ENCODE measurements around the gene HAS3. TPM values are rescaled to one million over a fixed set of nuclear protein-coding genes. Genes with fewer than 3 reads are reported as not detected.

Gene HAS3
- total RNA-seq, 1 donor from 2014 or later = 2.7 TPM

DNA sequence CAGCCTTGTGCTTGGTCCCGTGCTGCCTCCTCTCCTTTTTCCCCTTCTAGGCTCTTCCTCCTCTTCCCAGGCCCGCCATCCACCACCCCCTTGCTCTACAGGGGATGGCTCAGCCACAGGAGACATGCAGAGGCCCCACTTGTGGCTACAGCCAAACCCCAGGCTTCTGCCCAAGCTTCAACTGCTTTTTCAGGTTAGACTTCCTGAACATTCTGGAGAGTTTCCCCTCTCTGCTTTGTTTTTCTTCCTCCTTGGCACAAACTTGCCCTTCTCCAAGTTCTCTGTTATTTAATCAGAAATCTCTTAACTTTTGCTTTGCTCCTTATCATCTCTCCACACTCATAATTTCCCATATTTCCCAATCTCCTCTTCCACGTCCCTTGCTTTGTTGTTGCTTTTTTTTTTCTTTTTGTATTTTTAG, 18.3 kb upstream of the HAS3 start:
- DNase-seq (ENCODE audit: low spot score) (no peak), ATAC-seq (no peak)
- intact Hi-C loops (cut with DNase I) = no loop called here

DNA sequence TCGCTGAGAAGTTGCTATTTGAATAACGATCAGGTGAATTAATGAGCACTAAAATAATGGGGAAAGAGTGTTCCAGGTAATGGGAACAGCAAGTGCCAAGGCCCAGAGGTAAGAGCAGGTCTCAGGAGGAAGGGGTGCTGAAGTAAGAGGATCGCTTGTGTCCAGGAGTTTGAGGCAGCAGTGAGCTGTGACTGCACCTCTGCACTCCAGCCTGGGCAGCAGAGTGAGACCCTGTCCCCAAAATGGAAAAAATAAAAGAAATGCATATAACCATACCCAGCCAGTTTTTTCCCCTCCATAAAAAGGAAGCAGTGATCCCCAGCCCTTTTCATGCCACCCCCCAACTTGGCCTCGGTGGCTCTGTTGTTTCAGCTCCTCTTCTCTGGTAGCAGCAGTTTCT, 16.8 kb upstream of the HAS3 start:
- DNase-seq (ENCODE audit: low spot score) (no peak), ATAC-seq (no peak)
- intact Hi-C loops (cut with DNase I) = no loop called here

DNA sequence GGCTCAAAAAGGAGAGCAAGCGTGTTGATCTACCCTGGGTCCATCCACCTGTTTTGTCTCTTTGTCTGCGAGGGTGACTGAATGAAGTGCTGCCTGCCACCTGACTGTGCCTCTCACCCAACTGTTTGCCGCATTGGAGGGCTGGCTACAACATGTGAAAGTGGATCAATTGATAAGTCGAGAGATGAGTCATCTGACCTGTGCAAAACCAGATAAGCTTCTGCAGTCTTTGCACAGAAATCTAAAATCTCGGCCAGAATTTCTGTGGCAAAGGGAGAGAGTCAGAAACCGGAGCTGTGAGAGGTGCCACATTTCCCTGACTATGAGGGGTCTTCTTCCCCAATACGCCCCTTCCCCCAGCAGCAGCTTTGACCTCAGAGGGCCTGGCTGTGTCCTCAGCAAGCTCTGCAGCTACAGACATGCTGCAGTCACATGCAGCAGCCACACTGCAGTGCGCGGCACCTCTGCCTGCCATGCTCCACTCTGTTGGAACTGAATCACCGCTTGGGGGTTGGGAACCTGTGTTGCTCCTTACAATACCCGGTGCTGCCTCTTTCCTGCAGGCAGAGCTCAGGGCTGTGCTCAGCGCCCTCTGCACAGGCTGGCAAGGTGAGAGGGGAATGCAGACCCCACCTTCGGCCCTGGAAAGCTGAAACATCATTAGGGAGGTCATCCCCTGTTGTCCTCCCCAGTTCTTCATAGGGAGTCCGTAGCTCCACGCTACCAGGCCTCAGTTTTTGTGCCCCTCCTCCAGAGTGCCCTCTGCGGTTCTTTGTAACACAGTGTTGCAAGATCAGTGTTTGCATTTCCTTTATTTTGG, 16.2 kb upstream of the HAS3 start:
- DNase-seq (ENCODE audit: low spot score) (no peak), ATAC-seq (no peak)
- intact Hi-C loops (cut with DNase I) = no loop called here

DNA sequence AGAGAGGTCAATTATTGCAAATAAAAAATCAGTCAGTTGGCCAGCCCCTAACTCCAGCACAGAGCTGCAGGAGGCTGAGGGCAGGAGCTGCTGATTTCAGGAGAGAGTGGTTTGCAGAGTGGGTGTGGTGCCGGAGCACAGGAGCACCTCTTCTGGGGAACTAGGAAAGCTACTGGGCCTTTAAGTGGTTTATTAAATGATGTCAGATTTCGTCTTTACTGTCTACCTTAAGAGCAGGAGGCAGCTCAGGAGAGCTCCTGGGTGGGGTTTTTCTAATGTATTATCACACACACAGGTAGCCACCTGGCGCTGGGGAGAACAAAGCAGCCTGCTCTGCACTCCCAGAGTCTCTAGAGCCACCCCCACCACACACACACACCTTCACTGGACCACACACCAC, 11.5 kb upstream of the HAS3 start:
- DNase-seq (ENCODE audit: low spot score) = no peak

DNA sequence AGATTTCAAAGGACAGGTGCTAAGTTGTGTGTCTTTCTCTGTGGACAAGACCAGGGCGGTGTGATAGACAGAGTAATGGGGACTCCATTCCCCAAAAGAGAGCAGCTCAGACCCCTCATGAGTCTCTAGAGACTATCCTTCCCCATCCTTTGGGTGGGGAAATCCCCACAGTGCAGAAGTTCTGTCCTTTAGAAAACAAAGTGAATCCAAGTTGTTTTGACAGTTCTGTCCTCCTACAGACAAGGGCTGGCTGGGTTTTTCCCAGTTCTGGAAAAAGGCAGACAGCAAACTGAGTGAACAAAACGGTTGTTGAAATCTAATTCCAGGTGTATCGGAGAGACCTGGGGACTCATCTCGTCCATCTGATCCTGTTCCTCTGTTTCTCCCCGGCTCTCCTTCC, 11.0 kb upstream of the HAS3 start:
- intact Hi-C loops (cut with DNase I) = no loop called here
- ATAC-seq = no peak
- no peak for DNase-seq (ENCODE audit: low spot score)

More for the DNA sequence above, 11.5 kb upstream of the HAS3 start:
- intact Hi-C loops (cut with DNase I) = no loop called here
- no peak for ATAC-seq

DNA sequence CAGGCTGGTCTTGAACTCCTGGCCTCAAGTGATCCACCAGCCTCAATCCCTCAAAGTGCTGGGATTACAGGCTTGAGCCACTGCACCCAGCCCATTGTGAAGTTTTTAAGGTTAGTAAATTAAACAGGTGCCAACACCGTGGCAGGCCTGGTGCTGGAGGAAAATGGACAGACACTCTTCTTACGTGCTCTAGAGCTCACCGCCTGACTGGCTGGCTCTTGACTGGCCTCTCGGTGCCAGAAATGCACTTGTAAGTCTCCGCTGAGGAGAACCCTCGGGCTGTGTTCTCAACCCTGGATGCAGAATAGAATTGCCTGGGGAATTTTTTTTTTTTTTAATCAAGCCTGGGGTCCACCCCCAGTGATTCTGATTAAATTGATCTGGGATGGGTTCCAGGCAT, 10.3 kb upstream of the HAS3 start:
- DNase-seq (ENCODE audit: low spot score) (no peak), ATAC-seq (no peak)
- intact Hi-C loops (cut with DNase I) = no loop called here

DNA sequence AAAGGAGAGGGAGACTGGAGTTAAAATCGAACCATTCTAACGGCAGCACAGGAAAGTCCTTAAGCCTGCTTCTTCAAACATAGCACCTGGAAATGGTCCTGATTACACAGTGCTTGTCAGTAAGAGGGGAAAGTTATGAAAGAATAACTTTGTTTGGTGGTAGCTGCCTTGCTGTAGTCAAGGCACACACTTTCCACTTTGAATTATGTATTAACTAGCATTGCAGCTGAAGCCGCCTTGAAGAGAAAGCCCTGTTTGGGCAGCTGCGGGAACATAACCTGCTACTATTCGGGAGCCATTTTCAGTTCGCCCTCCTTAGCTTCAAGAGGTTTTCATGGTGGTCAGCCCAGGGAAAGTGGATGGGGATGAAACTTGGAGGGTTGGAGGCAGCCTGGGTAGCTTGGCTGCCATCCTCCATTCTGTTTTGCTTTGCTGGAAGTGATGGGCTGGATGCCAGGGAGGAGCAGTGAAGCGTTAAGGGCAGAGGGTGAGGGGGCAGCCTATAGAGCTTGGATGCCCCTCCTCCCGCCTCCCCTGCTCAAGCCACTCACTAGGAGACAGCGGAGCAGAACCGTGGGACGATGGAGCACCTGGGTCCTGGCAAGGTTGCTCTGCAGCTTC, 5.3 kb upstream of the HAS3 start:
- intact Hi-C loops (cut with DNase I) = no loop called here
- no peak for DNase-seq (ENCODE audit: low spot score)
- ATAC-seq = no peak

DNA sequence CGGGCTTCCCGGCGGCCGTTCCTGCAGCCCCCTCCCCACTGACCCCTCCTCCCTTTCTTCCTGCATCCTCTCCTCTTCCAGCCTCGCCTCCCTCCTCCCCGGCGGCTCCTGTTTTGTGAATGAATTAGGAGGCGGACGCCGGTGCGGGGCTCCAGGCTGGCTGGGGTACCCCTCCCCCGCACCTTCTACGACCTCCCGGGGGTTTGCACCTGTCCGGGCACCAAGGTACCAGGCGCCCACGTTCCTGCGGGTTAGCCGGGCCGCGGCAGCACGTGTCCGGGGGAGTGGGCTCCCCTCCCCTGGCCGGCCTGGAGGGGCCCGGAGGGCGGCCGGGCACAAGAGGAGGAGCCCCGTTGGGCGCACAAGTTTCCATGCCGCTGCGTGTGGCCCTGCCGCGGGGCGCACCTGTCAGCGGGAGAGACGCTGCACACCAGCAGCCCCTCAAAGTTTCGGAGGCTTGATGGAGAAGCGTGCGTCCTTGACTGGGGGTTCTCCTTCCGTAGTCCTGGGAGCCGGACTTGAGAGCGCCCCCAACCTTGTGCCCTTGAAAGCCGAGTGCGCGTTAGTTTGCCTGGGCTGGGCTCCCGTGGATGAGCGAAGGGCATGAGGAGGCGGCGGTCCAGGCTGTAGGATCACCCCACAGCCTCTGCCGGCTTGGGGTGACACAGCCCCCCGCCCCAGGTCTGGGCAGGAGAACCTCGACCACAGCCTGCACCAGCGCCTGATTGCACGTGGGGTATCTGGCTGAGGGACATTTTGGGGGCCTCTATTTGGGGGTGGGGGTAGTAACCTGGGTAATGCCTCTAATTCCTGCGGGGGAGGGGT, 1.2 kb downstream of the HAS3 start:
- DNase-seq (ENCODE audit: low spot score) (no peak), ATAC-seq (no peak)
- intact Hi-C loops (cut with DNase I) = no loop called here

DNA sequence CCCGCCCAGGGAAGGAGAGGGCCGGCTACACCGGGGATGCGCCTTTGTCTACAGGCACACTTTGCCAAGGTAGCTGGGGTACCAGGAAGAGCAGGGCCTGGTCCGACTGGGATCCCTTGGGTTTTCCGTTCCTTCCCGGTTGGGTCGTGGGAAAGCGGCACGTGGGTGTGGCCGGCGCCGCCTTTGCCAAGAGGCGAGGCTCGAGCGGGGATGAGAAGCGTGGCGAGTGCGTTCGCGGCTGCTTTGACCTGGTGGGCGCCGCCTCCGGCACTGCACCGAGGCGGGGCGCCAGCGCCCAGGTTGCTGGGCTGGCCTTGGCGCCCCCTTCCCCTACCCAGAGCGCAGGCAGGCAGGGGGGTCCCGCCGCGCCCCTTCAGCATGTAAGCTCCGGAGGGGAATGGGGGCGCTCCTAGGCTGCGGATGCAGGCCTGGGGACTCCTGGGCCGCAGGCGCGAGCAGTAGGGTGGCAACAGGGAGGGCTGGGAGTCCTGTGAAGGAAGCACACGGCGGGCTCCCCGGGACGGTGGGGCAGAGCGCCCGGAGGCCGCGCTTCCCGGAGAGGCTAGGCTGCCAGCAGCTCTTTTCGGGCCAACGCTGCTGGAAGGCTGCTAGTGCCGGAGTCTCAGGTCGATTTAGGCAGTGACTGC, 2.0 kb downstream of the HAS3 start:
- DNase-seq (ENCODE audit: low spot score) = no peak
- intact Hi-C loops (cut with DNase I) = no loop called here
- ATAC-seq = no peak

DNA sequence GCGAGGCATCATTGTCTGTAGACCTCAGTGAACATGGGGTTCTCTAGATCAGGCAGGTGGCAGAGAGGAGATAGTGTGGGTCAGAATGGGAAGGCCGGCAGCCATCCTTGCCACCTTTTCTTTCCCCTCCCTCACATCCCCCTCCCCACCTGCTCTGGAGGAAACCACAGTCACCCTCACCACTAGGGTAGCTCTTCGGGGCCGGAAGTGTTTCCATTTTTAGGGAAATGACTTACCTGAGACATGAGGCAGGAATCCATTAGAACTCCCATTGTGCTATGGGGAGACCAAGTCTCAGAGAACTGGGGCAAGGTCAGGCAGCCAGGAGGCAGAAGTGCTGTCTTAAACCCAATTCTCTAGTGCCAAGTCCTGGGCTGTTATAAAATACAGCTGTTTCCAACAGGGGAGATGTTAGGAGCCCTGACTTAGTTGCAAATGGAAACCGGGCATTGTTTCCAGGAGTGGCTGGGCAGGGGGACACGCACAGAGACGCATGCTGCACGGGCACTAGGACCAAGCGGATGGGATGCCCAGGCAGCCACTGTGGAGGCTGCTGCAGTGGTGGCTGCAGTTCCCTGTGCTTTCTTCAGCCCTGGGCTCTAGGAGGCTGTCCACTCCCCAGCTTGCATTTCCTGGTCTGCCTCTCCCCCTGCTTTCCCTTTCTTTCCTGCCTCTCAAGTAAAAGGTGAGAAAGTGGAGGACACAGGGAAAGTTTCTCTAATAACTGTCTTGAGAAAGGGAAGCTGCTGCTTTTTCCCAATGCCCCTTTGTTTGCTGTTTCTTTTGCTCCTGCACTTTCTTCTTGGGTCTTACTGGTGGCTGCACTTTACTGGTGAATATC, 2.8 kb downstream of the HAS3 start:
- DNase-seq (ENCODE audit: low spot score) (no peak), ATAC-seq (no peak)
- intact Hi-C loops (cut with DNase I) = no loop called here

DNA sequence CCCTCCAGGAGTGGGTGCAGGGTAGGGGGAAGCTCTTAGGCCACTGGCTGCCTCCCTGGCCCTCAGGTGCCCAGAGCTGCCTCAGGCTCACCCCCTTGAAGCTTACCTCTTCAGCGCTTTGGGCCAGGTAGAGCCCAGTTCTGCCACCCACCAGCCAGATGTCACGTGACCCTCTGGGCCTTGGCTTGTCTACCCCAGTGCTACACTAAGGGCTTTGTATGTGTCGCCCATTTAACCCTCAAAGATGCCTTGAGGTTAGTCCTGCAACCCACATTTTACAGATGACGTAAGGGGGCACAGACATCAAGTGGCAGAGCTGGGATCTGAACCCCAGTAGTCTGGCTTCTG, 3.4 kb downstream of the HAS3 start:
- no peak for DNase-seq (ENCODE audit: low spot score)
- intact Hi-C loops (cut with DNase I) = no loop called here
- no peak for ATAC-seq

DNA sequence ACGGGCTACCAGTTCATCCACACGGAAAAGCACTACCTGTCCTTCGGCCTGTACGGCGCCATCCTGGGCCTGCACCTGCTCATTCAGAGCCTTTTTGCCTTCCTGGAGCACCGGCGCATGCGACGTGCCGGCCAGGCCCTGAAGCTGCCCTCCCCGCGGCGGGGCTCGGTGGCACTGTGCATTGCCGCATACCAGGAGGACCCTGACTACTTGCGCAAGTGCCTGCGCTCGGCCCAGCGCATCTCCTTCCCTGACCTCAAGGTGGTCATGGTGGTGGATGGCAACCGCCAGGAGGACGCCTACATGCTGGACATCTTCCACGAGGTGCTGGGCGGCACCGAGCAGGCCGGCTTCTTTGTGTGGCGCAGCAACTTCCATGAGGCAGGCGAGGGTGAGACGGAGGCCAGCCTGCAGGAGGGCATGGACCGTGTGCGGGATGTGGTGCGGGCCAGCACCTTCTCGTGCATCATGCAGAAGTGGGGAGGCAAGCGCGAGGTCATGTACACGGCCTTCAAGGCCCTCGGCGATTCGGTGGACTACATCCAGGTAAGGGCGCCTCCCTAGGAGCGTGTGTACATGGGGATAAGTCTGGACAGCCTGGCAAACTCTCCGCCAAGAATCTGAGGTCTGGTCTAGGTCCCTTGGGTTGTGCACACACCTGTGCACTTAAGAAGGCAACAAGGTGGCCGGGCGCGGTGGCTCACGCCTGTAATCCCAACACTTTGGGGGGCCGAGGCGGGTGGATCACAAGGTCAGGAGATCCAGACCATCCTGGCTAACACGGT, 4.2 kb downstream of the HAS3 start:
- intact Hi-C loops (cut with DNase I) = no loop called here
- DNase-seq (ENCODE audit: low spot score) (peak; percentile 48), ATAC-seq (no peak)

DNA sequence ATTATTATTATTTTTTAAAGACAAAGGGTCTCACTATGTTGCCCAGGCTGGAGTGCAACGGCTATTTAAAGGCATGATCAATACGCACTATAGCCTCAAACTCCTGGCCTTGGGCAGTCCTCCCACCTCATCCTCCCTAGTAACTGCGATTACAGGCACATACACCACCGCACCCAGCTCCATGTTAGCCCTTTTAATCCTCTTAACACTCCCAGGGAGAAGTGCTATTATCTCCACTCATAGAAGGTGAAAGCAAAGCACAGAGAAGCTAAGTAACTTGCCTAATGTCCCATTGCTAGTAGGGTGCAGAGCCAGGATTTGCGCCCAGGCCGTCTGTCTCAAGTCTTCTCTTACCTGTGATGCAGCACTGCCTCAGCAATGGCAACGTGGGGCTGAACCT, 5.0 kb downstream of the HAS3 start:
- ATAC-seq = no peak
- intact Hi-C loops (cut with DNase I) = no loop called here
- no peak for DNase-seq (ENCODE audit: low spot score)

DNA sequence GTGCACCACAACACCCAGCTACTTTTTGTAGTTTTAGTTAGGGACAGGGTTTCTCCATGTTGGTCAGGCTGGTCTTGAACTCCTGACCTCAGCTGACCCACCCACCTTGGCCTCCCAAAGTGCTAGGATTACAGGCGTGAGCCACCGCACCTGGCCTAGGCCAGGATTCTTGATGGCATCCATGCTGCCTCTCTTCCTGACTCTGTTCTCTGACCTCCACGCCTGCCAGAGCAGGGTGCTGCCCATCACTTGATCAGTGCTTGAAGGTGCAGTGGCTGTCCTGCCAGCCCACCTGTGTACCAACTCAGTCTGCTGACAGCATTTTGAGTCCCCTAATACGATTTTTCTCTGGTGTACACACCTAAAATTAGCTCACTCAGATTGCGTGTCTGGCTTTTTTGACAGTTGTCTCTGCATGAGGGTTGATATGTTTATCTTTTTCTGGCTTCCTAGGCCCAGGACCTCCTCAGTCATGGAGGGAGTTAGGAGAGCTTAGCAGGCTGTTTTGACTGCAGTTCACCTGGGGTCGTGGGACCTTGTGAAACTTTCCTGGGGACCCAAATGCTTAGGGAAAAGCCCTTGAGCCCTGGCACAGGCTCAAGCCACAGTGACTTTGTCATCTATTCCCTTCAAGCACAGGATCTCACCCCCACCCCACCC, 5.9 kb downstream of the HAS3 start:
- DNase-seq (ENCODE audit: low spot score) (no peak), ATAC-seq (no peak)
- intact Hi-C loops (cut with DNase I) = no loop called here

DNA sequence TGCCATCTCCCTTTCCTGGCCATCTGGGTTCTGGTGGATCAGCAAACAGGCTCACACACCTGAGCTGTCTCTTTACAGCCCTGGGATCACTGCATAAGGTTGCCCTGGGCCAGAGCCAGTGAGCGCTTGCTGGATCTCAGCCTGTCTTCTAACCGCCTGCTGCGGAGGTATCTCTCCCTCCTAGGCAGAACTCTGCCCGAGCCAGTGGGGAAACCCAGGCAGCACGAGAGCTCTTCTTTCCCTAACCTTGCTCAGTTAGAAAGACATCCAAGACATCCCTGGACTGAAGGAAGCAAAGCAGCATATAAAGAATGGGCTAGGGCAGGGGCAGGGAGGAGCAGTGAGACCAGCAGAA, 6.4 kb downstream of the HAS3 start:
- no peak for ATAC-seq
- DNase-seq (ENCODE audit: low spot score) = peak; percentile 23
- intact Hi-C loops (cut with DNase I) = no loop called here

DNA sequence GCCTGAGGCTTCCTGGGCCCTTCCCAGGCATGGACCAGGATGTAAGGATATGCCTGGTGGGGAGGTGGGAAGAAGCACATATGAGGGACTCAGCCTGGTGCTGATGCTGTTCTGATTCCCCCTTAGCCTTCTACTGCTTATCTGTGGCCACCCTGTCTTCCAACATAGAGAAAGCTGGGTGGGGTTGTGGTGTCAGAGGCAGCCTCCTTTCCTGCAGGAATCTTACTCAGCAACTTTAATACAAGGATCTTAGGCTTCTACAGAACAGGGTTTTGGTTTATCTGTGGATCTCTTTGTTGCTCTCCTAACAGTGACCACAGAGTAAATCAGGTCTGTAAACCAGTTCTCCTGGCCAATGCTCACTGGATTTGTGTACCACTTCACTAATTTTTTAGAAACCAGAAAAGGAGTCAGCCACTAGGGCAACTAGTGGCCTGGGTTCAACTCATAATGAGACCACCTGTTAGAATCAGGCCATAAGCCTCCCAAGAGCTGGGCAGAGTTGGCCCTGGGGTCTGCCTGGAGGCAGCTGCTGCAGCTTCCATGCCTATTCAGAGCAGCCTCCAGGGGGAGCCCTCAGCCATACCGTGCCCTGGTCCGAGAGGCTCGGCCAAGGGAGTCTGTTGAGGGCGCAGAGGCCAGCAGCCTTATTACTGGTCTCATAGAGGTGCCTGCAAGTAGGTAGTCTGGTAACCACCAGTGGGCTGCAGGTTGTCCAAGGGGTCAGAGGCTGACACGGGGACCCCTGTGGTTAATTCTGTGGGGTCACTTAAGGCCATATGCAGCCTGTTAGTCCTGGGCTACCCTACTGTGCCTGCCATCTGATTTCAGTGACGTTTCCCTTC, 7.1 kb downstream of the HAS3 start:
- DNase-seq (ENCODE audit: low spot score) (peak; percentile 67), ATAC-seq (peak; percentile 55)
- intact Hi-C loops (cut with DNase I) = no loop called here

DNA sequence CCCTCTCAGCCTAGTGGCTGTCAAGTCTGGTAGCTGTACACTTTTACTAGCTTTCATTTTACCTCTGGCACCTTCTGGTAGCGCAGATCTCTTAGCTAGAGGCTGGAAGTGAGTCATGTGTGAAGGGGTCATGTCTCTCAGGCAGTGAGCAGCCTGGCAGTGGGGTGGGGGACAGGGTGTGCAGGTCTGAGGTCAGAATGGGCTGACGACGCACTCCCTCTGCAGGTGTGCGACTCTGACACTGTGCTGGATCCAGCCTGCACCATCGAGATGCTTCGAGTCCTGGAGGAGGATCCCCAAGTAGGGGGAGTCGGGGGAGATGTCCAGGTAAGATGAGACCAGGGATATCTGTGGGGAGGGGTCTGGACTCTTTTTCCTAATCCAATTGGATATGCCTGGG, 7.8 kb downstream of the HAS3 start:
- ATAC-seq = no peak
- peak; percentile 45 for DNase-seq (ENCODE audit: low spot score)
- intact Hi-C loops (cut with DNase I) = no loop called here
